ENCODE results near the gene SDK2.

DNA sequence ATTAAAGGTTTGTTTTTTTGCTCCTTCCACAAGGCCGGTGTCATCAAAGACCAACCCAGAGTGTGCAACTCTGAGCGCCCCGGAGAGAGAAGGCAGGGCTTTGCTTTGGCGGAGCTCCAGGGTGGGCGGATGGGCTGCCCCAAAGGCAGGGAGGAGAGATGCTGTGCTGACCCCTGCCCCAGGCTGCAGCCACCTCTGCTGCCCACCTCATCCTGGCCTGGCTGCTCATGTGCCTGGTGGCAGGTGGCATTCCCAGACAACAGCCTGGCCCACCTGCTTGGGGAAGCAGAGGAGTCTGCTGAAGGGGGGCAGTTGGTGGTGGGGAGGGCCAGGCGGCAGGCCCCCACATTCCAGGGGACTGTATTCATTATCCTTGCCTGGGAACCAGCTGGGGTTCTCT is 122.1 kb downstream of the SDK2 start:
- no peak for TF ChIP-seq GABPA (IDR thresholded peaks at IDR 0.05; ENCODE audit: low read depth)
- TF ChIP-seq TEAD4 (IDR thresholded peaks at IDR 0.05; ENCODE audit: borderline replicate concordance, insufficient read depth): no peak
- no peak for TF ChIP-seq CTCF (IDR thresholded peaks at IDR 0.05)
- TF ChIP-seq ELF1 (IDR thresholded peaks at IDR 0.05): no peak
- TF ChIP-seq FOXM1 (IDR thresholded peaks at IDR 0.05; ENCODE audit: low read depth): no peak
- TF ChIP-seq, protein P1, sequence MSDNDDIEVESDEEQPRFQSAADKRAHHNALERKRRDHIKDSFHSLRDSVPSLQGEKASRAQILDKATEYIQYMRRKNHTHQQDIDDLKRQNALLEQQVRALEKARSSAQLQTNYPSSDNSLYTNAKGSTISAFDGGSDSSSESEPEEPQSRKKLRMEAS (IDR thresholded peaks at IDR 0.05; ENCODE audit: low read depth): no peak
